Activated naive CD4-positive, alpha-beta T cell treated with Interleukin-2 at 50 U/mL for 16 hours (primary cell): Measurements from ENCODE around the gene SFTPA2.
"Not testable (repeated sequence)": the region's sequence is repeated elsewhere in the genome, so short reads cannot be mapped to it uniquely, and the experiment has no call there.

Source experiments
- DNase-seq: peaks from one replicate; pipeline ENCODE4 v3.0.0-alpha.2; 2020

Gene SFTPA2

GRCh38 chr10:79555354-79556309 lies 4.6 kb downstream of the SFTPA2 start:
- DNase-seq, result no peak

- no peak for DNase-seq
Measured at GRCh38 chr10:79552143-79552542, 8.1 kb downstream of the SFTPA2 start.

- DNase-seq, result no peak
Measured at GRCh38 chr10:79547973-79548372, 12.2 kb downstream of the SFTPA2 start.

- DNase-seq, result not testable (repeated sequence)
Measured at GRCh38 chr10:79547128-79547527, 13.1 kb downstream of the SFTPA2 start.

GRCh38 chr10:79544926-79545659 lies 15.1 kb downstream of the SFTPA2 start:
- DNase-seq, result not testable (repeated sequence)

- not testable (repeated sequence) for DNase-seq
Measured at GRCh38 chr10:79544408-79544807, 15.8 kb downstream of the SFTPA2 start.

GRCh38 chr10:79542626-79543025 lies 17.6 kb downstream of the SFTPA2 start:
- DNase-seq, result no peak

- DNase-seq, result not testable (repeated sequence)
Measured at GRCh38 chr10:79540930-79541329, 19.3 kb downstream of the SFTPA2 start.

GRCh38 chr10:79538311-79538710 lies 21.9 kb downstream of the SFTPA2 start:
- DNase-seq, result not testable (repeated sequence)

- DNase-seq, result not testable (repeated sequence)
Measured at GRCh38 chr10:79533903-79534175, 26.4 kb downstream of the SFTPA2 start.

GRCh38 chr10:79533142-79533902 lies 26.9 kb downstream of the SFTPA2 start:
- DNase-seq, result not testable (repeated sequence)

GRCh38 chr10:79528261-79528660 lies 31.9 kb downstream of the SFTPA2 start:
- DNase-seq, result not testable (repeated sequence)

- DNase-seq, result not testable (repeated sequence)
Measured at GRCh38 chr10:79525049-79525710, 35.0 kb downstream of the SFTPA2 start.

GRCh38 chr10:79523157-79523853 lies 36.9 kb downstream of the SFTPA2 start:
- DNase-seq, result not testable (repeated sequence)

GRCh38 chr10:79522464-79522863 lies 37.7 kb downstream of the SFTPA2 start:
- DNase-seq, result not testable (repeated sequence)

- not testable (repeated sequence) for DNase-seq
Measured at GRCh38 chr10:79521751-79522150, 38.5 kb downstream of the SFTPA2 start.

GRCh38 chr10:79517567-79517966 lies 42.6 kb downstream of the SFTPA2 start:
- DNase-seq, result not testable (repeated sequence)

GRCh38 chr10:79516532-79517205 lies 43.5 kb downstream of the SFTPA2 start:
- not testable (repeated sequence) for DNase-seq

GRCh38 chr10:79511891-79512583 lies 48.2 kb downstream of the SFTPA2 start, which contains the start of gene EIF5AL1:
Gene EIF5AL1, plus strand, starts transcription at chr10:79512533. Its CDS starts 117 bp downstream, at chr10:79512650.
- not testable (repeated sequence) for DNase-seq

GRCh38 chr10:79509934-79510508 lies 50.2 kb downstream of the SFTPA2 start:
- not testable (repeated sequence) for DNase-seq
